NT2/D1 (cell line): Measurements from ENCODE around the gene PROCR.

Experiments
- YY1 ChIP-seq: IDR thresholded peaks from 2 replicates; pipeline ENCODE4 v1.6.1; 2011; ENCODE audit not compliant: insufficient read length, insufficient read depth
- ZNF274 ChIP-seq: IDR thresholded peaks from 2 replicates; pipeline ENCODE4 v1.6.1; 2011; ENCODE audit warnings: mild to moderate bottlenecking, low read depth, low read length

GRCh38 chr20:35166242-35166830 is 5.5 kb upstream of the PROCR start:
- no peak for TF ChIP-seq YY1
- TF ChIP-seq ZNF274, result no peak
